ENCODE measurements around the gene PNMA8C. TPM values are rescaled to one million over a fixed set of nuclear protein-coding genes. Genes with fewer than 3 reads are reported as not detected.

Gene PNMA8C
- polyA plus RNA-seq, 2 of the 4 experiments (the other 2 are of a cell fraction), result 0.01 TPM; not detected in 1

DNA sequence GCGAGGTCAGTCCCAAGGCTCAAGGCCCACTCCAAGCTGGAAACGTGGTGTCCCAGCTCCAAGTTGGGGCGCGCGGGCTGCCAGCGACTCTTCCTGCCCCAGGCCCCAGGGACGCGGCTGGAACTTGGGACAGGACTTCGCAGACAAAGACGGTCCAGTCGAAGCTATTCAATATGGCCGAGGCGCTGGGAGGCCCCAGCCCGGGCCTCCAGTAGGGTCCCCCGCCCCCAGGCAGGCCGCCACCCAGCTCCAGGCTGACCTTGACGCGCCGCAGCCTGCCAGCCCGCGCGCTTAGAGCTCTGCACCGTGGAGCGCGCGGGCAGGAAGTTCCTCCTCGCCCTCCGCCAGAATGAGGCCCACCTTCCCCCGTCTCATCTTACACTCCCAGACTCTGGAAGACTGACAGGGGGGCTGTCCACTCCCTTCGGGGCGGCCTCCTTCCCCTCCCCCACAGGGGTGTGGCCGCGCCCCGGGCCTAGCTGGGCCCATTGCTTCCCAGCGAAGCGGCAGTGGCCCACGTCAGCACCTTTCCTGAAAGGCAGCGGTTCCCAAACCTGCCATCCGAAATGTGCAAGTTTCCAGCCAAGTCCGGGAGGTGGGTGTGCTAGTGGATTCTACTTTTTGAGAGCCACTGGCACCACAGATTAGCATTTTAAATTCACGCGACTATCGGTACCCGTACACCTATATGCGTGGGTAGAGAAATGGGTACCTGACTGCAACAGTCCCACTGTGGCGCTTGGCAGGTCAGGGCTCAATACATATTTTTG, 15.3 kb downstream of the PNMA8C start, which contains the start of gene CCDC8:
TSS of gene CCDC8 (minus strand) at position 303 of the 770 bp plus-strand sequence. CDS start 754 bp downstream, outside the sequence.
- no peak within 1 kb of the TSS for H3K4me2 ChIP-seq
- DNase-seq (ENCODE audit: low read depth in 1 of 2, low spot score in 1 of 2), result no peak
- POLR2A ChIA-PET, result no interaction called here
- 94% methylated on average over 37 of the region's 46 CpGs for WGBS (ENCODE audit: missing lambda C conversion rate)
- peaks cover 11% of the 10 kb centered on the region; the same call in 2 of the 3 replicates for H3K4me1 ChIP-seq
- H3K27ac ChIP-seq, result no peak within 1 kb of the TSS
- H3K4me3 ChIP-seq, result no peak within 1 kb of the TSS
- CTCF ChIA-PET, result interaction anchor here (0.6 to 7.2 kb wide), 6 partner anchors 9 to 129 kb away, joined by 4 to 58 read pairs (median 6); no protein-coding TSS in a partner anchor
- FAIRE-seq, result no peak
- no peak for ATAC-seq
- H3K9me3 ChIP-seq, result no peaks in the 10 kb centered on the region
- TF ChIP-seq ZSCAN20 (CRISPR knock-in tag; IDR thresholded peaks at IDR 0.05) (no peak), POLR2A (IDR thresholded peaks at IDR 0.05; ENCODE audit: low read length) (no peak), BHLHE40 (IDR thresholded peaks at IDR 0.05; ENCODE audit: low read depth, low read length) (no peak), MAZ (IDR thresholded peaks at IDR 0.05; ENCODE audit: borderline replicate concordance, low read depth, low read length) (no peak), NPAS2 (CRISPR knock-in tag; IDR thresholded peaks at IDR 0.05; ENCODE audit: borderline replicate concordance) (no peak), EHF (CRISPR knock-in tag; IDR thresholded peaks at IDR 0.05) (no peak), NFE2L2 (conservative IDR thresholded peaks at IDR 0.05; ENCODE audit: low read length) (no peak), HDAC2 (IDR thresholded peaks at IDR 0.05) (no peak), CBX2 (IDR thresholded peaks at IDR 0.05; ENCODE audit: borderline replicate concordance, low read depth) (no peak), ESRRA (IDR thresholded peaks at IDR 0.05; ENCODE audit: borderline replicate concordance, low read length) (no peak), HOXB5 (CRISPR knock-in tag; IDR thresholded peaks at IDR 0.05) (no peak), SMC3 (IDR thresholded peaks at IDR 0.05) (no peak), FOXS1 (CRISPR knock-in tag; IDR thresholded peaks at IDR 0.05) (no peak)
- TF ChIP-seq, protein P1, sequence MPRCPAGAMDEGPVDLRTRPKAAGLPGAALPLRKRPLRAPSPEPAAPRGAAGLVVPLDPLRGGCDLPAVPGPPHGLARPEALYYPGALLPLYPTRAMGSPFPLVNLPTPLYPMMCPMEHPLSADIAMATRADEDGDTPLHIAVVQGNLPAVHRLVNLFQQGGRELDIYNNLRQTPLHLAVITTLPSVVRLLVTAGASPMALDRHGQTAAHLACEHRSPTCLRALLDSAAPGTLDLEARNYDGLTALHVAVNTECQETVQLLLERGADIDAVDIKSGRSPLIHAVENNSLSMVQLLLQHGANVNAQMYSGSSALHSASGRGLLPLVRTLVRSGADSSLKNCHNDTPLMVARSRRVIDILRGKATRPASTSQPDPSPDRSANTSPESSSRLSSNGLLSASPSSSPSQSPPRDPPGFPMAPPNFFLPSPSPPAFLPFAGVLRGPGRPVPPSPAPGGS (IDR thresholded peaks at IDR 0.05), result no peak
- TF ChIP-seq, protein P2, sequence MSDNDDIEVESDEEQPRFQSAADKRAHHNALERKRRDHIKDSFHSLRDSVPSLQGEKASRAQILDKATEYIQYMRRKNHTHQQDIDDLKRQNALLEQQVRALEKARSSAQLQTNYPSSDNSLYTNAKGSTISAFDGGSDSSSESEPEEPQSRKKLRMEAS (IDR thresholded peaks at IDR 0.05), result no peak
- TF ChIP-seq, protein P3, sequence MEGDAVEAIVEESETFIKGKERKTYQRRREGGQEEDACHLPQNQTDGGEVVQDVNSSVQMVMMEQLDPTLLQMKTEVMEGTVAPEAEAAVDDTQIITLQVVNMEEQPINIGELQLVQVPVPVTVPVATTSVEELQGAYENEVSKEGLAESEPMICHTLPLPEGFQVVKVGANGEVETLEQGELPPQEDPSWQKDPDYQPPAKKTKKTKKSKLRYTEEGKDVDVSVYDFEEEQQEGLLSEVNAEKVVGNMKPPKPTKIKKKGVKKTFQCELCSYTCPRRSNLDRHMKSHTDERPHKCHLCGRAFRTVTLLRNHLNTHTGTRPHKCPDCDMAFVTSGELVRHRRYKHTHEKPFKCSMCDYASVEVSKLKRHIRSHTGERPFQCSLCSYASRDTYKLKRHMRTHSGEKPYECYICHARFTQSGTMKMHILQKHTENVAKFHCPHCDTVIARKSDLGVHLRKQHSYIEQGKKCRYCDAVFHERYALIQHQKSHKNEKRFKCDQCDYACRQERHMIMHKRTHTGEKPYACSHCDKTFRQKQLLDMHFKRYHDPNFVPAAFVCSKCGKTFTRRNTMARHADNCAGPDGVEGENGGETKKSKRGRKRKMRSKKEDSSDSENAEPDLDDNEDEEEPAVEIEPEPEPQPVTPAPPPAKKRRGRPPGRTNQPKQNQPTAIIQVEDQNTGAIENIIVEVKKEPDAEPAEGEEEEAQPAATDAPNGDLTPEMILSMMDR (IDR thresholded peaks at IDR 0.05), result no peak
- TF ChIP-seq, protein P4, sequence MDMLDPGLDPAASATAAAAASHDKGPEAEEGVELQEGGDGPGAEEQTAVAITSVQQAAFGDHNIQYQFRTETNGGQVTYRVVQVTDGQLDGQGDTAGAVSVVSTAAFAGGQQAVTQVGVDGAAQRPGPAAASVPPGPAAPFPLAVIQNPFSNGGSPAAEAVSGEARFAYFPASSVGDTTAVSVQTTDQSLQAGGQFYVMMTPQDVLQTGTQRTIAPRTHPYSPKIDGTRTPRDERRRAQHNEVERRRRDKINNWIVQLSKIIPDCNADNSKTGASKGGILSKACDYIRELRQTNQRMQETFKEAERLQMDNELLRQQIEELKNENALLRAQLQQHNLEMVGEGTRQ (IDR thresholded peaks at IDR 0.05), result no peak
- TF ChIP-seq, protein P5, sequence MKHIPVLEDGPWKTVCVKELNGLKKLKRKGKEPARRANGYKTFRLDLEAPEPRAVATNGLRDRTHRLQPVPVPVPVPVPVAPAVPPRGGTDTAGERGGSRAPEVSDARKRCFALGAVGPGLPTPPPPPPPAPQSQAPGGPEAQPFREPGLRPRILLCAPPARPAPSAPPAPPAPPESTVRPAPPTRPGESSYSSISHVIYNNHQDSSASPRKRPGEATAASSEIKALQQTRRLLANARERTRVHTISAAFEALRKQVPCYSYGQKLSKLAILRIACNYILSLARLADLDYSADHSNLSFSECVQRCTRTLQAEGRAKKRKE (CRISPR knock-in tag; IDR thresholded peaks at IDR 0.05; ENCODE audit: low read depth), result no peak
- TF ChIP-seq, protein P6, sequence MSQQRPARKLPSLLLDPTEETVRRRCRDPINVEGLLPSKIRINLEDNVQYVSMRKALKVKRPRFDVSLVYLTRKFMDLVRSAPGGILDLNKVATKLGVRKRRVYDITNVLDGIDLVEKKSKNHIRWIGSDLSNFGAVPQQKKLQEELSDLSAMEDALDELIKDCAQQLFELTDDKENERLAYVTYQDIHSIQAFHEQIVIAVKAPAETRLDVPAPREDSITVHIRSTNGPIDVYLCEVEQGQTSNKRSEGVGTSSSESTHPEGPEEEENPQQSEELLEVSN (IDR thresholded peaks at IDR 0.05; ENCODE audit: borderline replicate concordance, low read depth), result no peak

DNA sequence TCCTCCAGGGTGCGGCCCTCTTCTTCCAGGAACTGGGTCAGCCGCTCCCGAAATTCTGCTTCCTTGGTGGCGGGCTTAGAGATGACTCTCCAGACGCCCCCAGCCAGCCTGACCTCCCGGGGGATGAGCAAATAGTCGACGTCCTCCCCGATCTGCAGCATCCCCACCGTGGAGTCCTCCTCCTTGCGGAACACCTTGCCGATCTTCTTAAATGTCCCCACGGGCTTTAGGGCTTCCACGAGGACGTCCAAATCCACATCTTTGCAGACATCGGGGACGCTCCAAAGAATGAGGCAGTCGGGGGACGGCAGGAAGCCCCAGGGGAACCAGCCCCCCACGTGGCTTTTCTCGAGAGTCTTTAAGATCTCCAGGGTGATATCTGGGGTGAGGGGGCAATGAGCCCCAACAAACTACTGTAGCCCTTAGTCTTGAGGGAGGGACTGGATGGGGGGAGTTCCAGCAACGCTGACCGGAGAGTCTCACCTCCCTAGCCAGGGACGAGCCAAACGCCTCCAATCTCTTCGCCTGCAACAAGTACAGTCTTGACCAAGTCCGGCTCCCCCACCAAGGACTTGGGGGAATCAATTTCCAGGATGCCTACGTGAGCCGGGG, 16.0 kb downstream of the PNMA8C start:
- H3K9me3 ChIP-seq, result no peaks in the 10 kb centered on the region
- ChIA-PET POLR2A (no interaction called here), CTCF (interaction anchor here (1.2 to 22.6 kb wide), 6 partner anchors 8 to 132 kb away, joined by 4 to 501 read pairs (median 12); no protein-coding TSS in a partner anchor)
- H3K4me1 ChIP-seq, result peaks cover 11% of the 10 kb centered on the region; the same call in 2 of the 3 replicates
- H3K4me2 ChIP-seq, result no peak overlapping the region
- TF ChIP-seq HOXB13 (CRISPR knock-in tag; IDR thresholded peaks at IDR 0.05; ENCODE audit: low read depth), result no peak
- TF ChIP-seq CBX2 (IDR thresholded peaks at IDR 0.05; ENCODE audit: borderline replicate concordance, low read depth), result no peak
- TF ChIP-seq, protein P1 (IDR thresholded peaks at IDR 0.05), result no peak
- no peak for TF ChIP-seq JUN (IDR thresholded peaks at IDR 0.05)
- TF ChIP-seq GATA3 (IDR thresholded peaks at IDR 0.05; ENCODE audit: borderline replicate concordance), result no peak
- TF ChIP-seq, protein P5 (CRISPR knock-in tag; IDR thresholded peaks at IDR 0.05; ENCODE audit: low read depth), result no peak
- TF ChIP-seq, protein P7, sequence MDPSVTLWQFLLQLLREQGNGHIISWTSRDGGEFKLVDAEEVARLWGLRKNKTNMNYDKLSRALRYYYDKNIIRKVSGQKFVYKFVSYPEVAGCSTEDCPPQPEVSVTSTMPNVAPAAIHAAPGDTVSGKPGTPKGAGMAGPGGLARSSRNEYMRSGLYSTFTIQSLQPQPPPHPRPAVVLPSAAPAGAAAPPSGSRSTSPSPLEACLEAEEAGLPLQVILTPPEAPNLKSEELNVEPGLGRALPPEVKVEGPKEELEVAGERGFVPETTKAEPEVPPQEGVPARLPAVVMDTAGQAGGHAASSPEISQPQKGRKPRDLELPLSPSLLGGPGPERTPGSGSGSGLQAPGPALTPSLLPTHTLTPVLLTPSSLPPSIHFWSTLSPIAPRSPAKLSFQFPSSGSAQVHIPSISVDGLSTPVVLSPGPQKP (IDR thresholded peaks at IDR 0.05; ENCODE audit: low read depth, low read length), result no peak
- no peak for TF ChIP-seq POLR2AphosphoS2 (conservative IDR thresholded peaks at IDR 0.05; ENCODE audit: low read length)
- TF ChIP-seq FOSB (CRISPR knock-in tag; IDR thresholded peaks at IDR 0.05), result no peak
- no peak for TF ChIP-seq RAD21 (conservative IDR thresholded peaks at IDR 0.05 in 1 of 2, IDR thresholded peaks at IDR 0.05 in 1 of 2)
- no peak for TF ChIP-seq FOXS1 (CRISPR knock-in tag; IDR thresholded peaks at IDR 0.05)
- DNase-seq (ENCODE audit: low read depth in 1 of 2, low spot score in 1 of 2), result no peak
- ATAC-seq, result no peak
- no peak overlapping the region for H3K4me3 ChIP-seq
- no peak for FAIRE-seq
- no peak overlapping the region for H3K27ac ChIP-seq
- 86% methylated on average over 25 of the region's 29 CpGs for WGBS (ENCODE audit: missing lambda C conversion rate)
